PFSK-1 (cell line): ENCODE data around the gene HK1.

Experiments used
- FOXP2 ChIP-seq: optimal IDR thresholded peaks from 2 replicates; pipeline ENCODE3; 2011; ENCODE audit warnings: borderline replicate concordance, control low read depth, inconsistent platforms; ENCODE audit not compliant: insufficient read depth; ENCODE audit errors: extremely low read length, extremely low read depth
- POLR2AphosphoS5 ChIP-seq: IDR thresholded peaks from 2 replicates; pipeline ENCODE4 v1.6.1; 2012; ENCODE audit warnings: low read depth, mild to moderate bottlenecking, control low read depth, low read length, moderate library complexity
- SIN3A ChIP-seq: IDR thresholded peaks from 2 replicates; pipeline ENCODE4 v1.6.1; 2012; ENCODE audit warnings: mild to moderate bottlenecking, low read length, moderate library complexity, borderline replicate concordance; ENCODE audit not compliant: insufficient read depth
- TAF1 ChIP-seq: IDR thresholded peaks from 2 replicates; pipeline ENCODE4 v1.6.1; 2012; ENCODE audit warnings: low read length, control low read depth, borderline replicate concordance; ENCODE audit not compliant: insufficient read depth
- TF ChIP-seq, protein P1 (sequence below), 2 experiments: IDR thresholded peaks; 2 replicates each; pipeline versions ENCODE4 v1.6.1 to v1.8.0; 2011 to 2012; ENCODE audit warnings: low read depth in 2 of 2, low read length in 2 of 2, control low read depth in 1 of 2, inconsistent platforms in 1 of 2, mild to moderate bottlenecking in 1 of 2, moderate library complexity in 1 of 2; ENCODE audit not compliant: insufficient read depth in 1 of 2

The HK1 gene

DNA sequence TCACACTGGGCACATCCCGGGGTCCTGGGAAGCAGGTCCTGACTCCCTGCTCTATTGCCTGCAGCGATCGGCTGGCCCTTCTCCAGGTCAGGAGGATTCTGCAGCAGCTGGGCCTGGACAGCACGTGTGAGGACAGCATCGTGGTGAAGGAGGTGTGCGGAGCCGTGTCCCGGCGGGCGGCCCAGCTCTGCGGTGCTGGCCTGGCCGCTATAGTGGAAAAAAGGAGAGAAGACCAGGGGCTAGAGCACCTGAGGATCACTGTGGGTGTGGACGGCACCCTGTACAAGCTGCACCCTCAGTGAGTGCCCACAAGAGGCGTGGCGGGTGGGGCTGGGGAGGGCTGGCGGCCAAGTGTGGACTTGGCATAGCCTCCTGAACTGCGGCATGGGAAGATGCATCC, 12.8 kb upstream of the HK1 start:
- TF ChIP-seq TAF1 (no peak), SIN3A (no peak), POLR2AphosphoS5 (no peak), FOXP2 (no peak)
- TF ChIP-seq, protein P1, sequence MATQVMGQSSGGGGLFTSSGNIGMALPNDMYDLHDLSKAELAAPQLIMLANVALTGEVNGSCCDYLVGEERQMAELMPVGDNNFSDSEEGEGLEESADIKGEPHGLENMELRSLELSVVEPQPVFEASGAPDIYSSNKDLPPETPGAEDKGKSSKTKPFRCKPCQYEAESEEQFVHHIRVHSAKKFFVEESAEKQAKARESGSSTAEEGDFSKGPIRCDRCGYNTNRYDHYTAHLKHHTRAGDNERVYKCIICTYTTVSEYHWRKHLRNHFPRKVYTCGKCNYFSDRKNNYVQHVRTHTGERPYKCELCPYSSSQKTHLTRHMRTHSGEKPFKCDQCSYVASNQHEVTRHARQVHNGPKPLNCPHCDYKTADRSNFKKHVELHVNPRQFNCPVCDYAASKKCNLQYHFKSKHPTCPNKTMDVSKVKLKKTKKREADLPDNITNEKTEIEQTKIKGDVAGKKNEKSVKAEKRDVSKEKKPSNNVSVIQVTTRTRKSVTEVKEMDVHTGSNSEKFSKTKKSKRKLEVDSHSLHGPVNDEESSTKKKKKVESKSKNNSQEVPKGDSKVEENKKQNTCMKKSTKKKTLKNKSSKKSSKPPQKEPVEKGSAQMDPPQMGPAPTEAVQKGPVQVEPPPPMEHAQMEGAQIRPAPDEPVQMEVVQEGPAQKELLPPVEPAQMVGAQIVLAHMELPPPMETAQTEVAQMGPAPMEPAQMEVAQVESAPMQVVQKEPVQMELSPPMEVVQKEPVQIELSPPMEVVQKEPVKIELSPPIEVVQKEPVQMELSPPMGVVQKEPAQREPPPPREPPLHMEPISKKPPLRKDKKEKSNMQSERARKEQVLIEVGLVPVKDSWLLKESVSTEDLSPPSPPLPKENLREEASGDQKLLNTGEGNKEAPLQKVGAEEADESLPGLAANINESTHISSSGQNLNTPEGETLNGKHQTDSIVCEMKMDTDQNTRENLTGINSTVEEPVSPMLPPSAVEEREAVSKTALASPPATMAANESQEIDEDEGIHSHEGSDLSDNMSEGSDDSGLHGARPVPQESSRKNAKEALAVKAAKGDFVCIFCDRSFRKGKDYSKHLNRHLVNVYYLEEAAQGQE (IDR thresholded peaks at IDR 0.05; ENCODE audit: insufficient read depth in 1 of 2, low read depth in 2 of 2, low read length in 2 of 2) = no peak

DNA sequence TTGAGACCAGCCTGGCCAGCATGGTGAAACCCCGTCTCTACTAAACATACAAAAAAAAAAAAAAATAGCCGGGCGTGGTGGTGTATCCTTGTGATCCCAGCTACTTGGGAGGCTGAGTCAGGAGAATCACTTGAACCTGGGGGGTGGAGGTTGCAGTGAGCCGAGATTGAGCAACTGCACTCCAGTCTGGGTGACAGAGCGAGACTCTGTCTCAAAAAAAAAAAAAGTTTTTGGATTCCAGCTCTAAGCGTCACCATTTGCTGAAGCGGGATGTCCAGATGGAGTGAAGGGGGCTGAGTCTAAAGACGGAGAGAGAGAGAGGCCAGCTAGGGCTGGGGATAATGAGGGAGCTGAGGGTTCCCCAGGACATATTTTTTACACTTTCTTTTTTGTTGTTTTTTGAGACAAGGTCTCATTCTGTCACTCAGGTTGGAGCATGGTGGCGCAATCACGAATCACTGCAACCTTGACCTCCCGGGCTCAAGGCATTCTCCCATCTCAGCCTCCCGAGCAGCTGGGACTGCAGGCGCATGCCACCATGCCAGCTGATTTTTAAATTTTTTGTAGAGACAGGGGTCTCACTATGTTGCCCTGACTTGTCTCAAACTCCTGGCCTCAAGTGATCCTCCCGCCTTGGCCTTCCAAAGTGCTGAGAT, 9.4 kb upstream of the HK1 start:
- TF ChIP-seq SIN3A (no peak), TAF1 (no peak), FOXP2 (no peak), POLR2AphosphoS5 (no peak)
- TF ChIP-seq, protein P1 (IDR thresholded peaks at IDR 0.05; ENCODE audit: insufficient read depth in 1 of 2, low read depth in 2 of 2, low read length in 2 of 2) = no peak

DNA sequence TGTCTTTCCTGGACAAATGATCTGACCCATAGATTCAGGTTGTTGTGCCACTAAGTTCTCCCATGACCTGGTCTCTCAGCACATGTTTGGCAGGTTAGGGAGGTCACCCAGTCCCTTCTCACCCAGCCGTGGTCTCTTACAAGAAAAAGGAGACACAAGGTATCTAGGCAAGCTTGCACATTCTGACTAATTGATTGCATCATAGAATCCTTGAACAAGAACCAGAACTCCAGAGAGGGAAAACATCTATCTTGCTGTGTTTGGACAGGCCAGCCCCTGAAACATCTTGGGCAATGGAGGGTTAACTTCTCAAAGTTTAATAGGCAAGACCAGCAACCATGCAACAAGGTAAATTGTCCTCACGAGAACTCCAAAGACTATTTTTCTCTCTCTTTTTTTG, 8.5 kb upstream of the HK1 start:
- TF ChIP-seq, protein P1 (IDR thresholded peaks at IDR 0.05; ENCODE audit: insufficient read depth in 1 of 2, low read depth in 2 of 2, low read length in 2 of 2) = no peak
- TF ChIP-seq FOXP2 (no peak), SIN3A (no peak), TAF1 (no peak)

DNA sequence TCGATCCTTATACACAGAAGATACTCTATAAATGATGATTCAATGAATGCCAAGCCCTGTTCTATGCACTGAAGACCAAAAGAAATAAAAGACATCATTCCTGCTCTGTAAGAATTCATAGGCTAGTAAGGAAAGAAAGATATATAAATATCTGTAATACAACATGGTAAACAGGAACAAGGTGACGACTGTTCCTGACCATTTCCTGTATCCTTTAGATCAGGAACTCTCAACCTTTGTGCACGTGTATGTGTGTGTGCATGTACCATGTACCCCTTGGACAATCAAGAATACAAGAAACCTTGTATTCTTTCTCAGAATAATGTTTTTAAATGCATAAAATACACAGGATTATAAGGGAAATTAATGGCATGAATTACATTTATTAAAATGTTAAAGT, 7.3 kb upstream of the HK1 start:
- TF ChIP-seq TAF1 (no peak), POLR2AphosphoS5 (no peak), SIN3A (no peak)
- TF ChIP-seq, protein P1 (IDR thresholded peaks at IDR 0.05; ENCODE audit: insufficient read depth in 1 of 2, low read depth in 2 of 2, low read length in 2 of 2) = no peak

DNA sequence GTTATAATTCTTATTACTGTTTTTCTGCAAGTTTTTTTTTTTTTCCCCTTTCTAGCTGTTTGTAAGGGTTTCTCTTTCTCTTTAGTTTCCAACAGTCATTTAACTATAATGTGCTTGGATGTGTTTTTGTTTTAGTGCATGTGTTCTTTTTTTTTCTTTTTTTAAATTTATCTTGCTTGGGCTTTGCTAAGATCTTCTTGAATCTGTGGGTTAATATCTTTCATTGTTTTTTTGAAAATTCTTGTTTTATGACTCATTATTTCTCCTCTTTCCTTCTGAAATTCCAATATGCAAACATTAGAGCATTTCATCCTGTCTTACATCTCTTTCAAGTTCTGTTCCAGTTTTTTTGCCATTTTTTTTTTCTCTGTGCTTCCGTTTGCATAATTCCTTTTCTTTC, 5.7 kb upstream of the HK1 start:
- TF ChIP-seq FOXP2 = no peak
